CD4-positive, alpha-beta T cell treated with Interleukin-21 for 1 hour (primary cell): ENCODE results near the gene RAPGEF2.

Experiments used
- DNase-seq: peaks from one replicate; pipeline ENCODE4 v3.0.0-alpha.2; 2020

Gene RAPGEF2

DNA sequence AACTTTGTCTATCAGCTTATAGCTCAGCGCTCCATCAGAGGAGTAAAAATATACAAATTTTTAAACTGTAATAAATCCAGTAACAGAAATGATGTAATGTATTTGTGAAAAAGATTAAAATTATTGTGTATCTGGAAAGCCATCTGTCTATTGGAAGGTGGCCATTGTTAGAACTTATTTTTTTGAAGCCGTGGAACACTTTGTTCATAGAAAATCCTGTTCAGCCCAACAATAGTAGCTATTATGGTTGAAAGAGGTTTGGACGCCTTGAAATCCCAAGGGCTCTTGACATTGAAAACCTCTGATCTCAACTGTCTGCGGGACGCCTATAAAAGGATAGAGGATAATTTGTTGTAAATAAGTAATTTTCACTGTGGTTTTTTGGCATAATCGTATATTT, 98.3 kb downstream of the RAPGEF2 start:
- DNase-seq, result no peak

DNA sequence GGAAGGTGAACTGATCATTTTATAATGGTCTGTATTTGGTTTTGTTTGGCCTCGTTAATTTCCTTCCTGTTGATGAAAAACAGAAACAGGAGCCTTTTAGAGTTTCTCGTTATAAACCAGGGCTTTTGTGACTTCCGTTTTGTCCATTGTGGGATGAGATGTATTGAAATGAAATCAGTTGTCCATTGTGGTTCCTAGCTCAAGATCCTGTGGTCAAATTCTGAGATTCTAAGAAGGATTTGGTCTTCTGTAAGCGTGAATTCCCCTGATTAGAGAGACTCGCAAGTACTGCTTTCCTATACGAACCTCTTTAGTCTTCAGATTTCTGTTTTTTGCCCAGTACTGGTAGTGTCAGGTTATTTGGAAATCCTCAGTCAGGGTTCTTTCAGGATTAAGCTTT, 101.7 kb downstream of the RAPGEF2 start:
- DNase-seq, result no peak

DNA sequence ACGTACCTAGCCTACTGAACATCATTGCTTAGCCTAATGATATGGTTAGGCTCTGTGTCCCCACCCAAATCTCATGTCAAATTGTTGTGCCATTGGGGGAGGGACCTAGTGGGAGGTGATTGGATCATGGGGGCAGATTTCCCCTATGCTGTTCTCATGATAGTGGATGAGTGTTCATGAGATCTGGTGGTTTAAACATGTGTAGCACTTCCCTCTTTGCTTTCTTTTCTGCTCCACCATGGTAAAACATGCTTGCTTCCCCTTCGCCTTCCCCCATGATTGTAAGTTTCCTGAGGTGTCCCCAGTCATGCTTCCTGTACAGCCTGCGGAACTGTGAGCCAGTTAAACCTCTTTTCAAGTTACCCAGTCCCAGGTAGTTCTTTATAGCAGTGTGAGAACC, 102.6 kb downstream of the RAPGEF2 start:
- no peak for DNase-seq

DNA sequence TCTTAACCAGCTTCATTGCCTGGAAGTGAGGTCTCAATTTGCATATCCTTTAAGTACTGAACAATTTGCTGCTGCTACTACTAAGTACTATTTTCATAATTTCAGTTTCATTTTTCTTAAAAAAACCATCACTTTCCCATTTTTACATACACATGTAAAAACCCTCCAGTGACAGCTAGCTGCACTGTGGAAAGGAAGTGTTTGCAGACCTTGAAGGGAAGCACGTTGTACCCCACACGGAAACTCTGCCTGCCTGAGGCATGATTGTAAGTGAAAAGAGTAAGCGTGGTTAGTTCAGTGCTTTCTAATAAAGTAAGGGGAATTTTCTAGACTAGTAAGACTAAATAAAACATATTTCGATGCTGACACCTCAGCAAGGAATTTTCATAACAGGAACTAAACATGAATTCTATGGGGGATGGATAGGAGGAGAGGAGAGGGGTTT, 103.6 kb downstream of the RAPGEF2 start:
- peak; percentile 8 for DNase-seq

DNA sequence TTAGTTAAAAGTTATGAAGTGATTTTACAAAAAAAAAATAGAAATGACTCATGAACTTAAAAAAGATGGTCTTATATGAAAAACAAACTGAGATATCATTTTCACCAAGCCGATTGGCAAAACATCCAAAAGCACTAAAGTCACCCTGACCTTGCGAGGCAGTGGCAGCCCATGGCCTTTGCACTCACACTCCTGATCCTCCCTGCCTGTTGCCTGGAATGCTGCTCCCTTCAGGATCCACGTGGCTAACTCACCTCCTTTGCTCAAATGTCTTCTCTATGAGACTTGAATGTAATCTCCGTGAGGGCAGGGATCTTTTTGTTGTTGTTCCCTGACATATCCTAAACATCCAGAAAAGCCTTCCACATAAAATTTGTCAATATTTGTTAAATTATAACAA, 106.4 kb downstream of the RAPGEF2 start:
- no peak for DNase-seq

DNA sequence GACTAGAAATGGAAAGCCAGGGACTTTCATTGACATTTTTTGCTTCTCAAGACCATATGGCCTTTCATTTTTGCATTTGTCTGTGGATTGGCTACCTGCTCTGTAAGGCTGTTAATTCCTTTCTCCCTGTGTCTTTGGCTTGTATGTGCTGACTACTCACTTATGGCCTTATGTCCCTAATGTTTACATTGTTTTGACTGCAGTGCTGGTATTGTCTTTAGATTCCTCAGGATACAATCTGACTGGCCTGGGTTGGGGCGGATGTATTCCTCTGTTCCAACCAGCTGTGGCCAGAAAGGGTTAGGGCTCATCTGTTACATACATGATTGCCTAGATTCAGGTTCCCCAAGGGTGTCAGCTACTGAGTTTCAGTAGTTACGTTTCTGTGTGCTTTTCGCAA, 108.1 kb downstream of the RAPGEF2 start:
- DNase-seq, result no peak

DNA sequence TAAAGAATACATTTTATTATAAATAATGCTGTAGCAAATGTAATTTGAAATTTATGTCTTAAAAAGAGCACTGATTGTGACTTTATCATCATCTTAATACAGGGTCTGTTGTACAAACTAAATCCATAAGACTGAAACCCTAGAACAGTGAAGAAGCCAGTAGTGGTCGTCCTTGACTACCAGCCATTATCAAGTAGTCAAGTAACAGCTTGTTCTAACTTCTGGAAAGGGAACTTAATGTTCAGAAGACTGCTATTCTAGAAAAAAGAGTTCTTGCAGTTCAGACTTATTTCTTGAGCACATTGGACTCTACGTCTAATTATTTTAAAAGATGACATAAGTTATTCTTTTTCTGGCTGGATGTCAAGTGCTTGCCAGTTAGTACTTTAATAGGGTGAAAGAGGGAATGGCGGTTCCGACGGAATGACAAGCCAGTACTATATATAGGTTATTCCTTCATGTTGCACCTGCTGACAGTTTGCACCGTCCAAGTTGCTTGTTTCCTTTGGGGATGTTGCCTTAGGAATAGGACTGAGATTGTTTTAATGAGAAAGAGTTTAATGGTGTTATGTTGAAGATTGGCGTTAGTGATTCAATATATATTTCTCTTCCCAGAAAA, 109.9 kb downstream of the RAPGEF2 start:
- no peak for DNase-seq

DNA sequence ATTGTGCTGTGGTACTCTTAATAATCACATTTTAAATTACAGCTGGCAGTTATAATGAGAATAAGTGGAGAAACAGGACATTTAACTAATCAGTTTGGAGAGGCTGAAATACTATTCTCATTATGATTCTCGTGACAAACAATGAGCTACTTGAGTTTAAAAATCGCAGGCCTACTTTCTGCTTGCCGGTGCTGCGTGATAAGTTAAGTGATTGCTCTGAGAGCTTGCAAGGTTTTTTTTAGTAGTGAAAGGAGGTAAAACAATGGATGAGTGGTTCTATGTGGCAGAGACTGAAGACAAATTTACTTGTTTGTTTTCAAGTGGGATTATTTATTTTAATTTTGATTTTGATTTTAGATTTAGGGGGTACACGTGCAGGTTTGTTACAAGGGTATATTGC, 114.0 kb downstream of the RAPGEF2 start:
- no peak for DNase-seq

DNA sequence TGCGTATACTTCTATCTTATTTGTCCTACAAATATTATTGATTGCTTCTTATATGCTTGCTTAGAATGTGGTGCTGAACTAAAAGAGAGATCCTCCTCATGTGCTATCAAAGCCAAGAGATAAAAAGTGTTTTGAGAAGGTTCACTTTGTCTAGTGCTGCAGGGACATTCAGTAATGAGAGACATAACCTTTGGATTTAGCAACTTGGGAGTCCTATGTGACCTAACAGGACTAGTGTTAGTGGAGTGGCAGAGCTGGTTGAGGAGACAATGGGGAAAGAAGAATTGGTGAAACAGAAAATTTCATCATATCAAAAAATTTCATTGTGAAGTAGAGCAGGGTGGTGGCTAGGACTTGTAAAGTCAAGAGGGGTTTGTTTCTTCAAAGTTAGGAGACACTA, 117.0 kb downstream of the RAPGEF2 start:
- DNase-seq, result no peak

DNA sequence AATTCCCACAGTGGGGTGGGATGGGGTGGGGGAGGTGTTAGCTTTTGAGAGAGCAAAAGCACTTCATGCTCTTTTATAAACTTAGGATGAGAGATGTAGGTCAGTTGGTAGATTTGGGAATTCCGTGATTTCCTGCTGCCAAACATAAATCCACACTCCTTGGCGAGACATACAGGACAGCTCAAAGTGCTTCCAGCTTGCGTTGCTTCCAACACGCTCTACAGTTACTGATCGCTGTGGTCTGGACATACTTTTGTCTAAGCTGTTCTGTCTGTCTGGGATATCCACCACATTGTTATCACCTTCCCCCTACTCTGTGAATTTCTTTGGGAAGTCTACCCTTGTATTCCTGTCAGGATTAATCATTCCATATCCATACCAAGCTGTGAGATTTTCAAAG, 117.5 kb downstream of the RAPGEF2 start:
- DNase-seq, result no peak

DNA sequence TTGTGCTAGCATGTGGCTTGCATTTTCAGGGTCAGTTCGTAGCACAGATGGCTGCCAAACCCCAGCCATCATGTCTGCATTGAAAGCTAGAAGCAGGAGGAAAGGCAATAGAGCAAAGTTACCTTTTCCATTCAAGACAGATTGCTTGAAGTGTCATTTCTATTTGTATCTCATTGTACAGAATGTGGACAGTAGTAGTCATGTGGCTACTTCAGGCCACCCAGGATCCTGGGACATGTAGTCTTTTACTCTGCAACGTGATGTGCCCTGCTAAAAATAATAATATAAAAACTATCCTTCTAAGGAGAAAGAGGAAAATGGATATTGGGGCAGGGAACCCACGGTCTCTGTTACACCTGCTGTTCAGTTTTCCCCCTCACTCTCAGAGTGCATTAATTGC, 118.4 kb downstream of the RAPGEF2 start:
- DNase-seq, result no peak

DNA sequence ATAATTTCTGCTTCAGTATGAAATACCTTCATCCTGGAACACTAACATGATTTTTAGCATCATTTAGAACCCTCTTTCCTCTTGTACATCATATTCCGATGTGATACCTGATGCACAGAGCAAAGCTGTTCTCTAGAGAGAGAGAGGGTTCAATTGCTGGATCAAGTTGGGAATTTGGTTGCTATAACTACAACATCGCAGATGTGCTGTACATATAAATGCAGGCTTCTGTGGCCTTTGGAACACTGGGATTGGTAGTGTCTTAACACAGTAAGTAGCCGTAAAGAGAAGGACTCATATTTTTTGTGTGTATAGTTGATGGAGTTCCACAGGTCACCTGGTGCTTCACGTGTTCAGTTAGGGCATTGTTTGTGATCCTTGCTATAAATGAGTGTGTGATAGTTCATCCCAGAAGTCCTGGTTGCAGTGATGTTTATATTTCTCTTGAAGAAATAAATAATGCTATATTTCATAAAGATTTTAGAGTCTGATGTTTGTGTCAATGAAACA, 119.2 kb downstream of the RAPGEF2 start:
- DNase-seq, result no peak

DNA sequence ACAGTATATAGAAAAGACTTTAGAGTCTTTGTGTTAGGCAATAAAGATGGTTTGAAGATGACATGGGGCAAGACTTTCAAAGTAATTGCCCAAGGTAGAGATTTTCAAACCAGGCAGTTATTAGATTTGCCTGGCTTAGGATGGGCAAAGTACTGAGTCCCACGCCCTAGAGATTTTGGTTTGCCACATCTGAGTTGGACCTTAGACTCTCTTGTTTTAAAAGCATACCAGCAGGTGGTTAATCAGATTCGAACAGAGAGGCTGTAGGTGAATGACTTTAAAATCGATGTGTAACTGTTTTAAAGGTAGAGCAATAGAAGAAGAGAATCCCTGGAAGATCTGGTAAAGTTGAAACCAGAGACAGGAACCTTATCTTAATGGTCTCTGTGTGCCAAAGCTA, 121.5 kb downstream of the RAPGEF2 start:
- no peak for DNase-seq

DNA sequence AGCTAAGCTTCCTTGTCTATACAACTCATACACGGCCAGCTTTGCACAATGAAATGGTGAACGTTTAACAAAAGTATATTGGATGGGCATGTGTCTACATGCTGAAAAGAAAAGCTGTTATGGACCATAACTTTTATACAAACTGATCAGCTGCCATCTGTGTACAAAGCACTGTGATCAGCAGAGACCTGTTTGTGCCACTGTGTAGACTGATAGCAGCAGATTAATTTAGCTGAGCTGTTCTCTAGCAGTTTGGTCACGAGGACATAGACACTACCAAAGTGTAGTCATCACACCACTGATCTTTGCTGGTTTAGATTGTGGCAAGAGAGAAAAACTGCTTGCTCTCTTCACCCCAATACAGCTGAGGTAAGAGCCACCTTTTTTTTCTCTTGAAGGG, 124.5 kb downstream of the RAPGEF2 start:
- no peak for DNase-seq

DNA sequence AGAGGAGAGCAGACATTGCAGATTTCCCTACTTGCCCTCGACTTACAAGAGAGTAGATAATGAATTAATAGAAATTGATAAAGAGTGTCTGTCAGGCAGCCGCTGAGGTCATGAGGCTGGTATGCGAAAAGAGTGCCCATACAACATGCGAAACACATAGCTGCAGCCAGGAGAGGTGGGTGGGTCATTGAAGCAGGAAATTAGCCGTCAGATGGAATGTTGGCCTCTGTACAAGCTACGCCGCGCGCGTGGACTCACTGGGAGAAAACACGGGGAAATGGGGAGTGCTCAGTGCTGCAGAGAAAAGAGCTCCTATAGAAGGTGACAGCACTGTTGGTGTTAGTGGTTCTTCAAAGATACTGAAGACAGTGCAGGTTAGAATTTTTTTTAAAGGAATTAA, 125.1 kb downstream of the RAPGEF2 start:
- DNase-seq, result no peak

DNA sequence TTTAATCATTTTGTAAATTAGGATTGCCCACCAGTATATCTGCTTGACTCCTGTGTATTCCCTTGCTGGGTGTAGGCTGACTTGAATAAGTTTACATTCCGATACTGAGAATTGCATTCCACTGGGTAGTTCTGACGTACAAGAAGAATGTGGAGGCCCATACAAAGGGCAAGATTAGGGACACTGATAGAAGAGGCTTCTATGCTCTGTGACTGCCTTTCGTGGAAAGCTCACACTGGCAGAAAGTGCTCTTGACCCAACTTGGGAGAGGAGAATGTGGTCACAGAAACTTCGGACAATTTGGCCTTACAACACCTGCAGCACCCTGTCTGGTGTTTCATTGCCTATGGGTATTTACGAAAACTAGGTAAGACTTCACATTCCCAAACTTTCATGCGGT, 126.3 kb downstream of the RAPGEF2 start:
- DNase-seq, result no peak

DNA sequence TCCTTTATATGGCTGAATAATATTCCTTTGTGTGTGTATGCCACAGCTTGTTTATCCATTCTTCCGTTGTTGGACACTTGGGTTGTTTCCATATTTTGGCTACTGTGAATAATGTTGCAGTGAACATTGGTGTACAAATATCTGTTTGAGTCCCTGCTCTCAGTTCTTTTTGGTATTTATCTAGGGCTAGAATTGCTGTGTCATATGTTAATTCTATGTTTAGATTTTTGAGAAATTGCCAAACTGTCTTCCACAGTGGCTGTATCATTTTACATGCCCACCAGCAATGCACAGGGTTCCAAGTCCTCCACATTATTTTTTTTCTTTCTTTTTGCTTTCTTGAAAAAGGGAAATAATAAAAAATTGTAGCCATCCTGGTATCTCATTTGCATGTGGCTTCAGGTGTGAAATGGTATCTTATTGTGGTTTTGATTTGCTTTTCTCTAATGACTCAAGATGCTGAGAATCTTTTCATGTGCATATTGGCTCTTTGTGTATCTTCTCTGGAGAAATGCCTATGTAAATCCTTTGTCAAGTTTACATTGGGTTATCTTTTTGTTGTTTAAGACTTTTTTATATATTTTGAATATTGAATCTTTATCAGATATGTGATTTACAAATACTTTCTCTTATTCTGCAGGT, 129.7 kb downstream of the RAPGEF2 start:
- peak; percentile 4 for DNase-seq

DNA sequence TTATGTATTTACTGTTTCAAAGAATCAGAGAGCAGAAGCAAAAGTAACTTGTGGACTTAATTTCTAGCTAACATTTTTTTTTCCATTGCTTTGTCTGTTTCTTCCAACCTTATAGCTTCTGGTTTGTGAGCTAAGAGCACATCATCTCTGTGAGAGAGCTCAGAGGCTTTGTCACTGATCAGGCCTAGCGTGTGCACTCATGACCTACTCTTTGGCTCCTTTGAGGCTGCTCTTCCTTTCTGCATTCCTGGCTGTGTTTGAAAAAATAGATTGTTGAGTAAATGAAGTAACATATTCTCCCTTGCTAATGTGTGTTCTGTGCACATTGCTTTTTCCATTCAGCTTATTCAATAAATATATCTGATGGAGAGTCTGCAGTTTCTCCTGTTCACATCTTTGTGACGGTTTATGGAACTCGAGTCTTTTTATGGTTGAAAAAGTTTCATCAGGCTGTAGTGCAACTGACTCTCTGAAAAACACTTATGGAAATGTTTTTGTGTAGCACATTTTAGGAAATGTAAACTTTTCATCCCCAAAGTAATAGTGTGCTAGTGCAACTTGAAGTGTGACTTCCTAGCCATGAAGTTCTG, 133.0 kb downstream of the RAPGEF2 start:
- no peak for DNase-seq

DNA sequence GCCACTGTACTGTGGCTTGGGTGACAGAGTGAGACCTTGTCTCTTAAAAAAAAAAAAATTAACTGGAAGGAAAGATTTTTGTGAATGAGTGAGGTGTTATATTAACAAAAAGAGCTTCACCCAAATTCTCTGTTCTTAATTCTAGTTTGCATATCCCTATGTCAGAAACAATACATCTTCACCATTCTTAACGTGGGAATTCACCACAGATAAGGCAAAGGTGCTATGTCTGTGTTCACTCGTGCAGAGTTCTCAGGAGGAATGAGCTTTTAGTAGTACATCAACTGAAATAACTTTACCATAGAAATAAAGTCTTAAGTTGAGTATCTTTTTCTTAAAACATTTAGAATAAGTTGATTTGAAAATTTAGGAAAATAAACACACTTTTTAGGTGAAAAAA, 135.1 kb downstream of the RAPGEF2 start:
- DNase-seq, result no peak

DNA sequence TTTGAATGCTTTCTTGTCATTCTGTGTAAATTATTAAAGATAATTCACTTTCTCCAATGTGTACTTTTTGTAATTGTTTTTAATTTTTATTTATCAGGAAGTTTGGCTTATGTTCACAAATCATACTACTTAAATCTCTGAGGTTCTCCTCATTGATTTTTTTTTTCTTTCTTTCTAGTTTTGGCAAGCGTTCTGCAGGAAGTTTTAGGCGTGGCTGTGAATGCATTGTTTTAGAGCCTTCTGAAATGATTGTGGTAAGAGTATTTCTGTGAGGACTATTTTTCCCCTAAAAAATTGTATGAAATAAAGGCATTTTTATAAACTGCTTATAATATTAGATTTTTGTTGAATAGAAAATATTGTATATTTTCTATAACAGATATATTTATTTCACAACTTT, 135.8 kb downstream of the RAPGEF2 start:
- DNase-seq, result no peak

DNA sequence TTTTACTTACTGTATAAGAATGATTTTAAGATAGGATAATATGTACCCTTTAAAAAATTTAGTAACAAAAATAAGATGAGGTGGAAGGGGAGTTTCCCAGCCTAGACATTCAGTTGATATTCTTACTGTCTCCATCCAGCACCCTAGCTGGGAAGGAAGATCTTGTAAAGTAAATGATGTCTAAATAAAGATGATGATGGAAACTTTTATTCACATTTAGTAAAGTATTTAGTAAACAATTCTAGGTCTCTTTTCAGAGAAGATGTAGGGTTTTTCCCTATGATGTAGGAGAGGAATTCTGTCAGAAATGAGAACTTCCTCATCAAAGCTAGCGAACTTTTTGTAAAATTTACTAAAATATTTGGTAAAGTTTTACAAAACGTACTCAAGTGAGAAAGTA, 136.8 kb downstream of the RAPGEF2 start:
- no peak for DNase-seq

DNA sequence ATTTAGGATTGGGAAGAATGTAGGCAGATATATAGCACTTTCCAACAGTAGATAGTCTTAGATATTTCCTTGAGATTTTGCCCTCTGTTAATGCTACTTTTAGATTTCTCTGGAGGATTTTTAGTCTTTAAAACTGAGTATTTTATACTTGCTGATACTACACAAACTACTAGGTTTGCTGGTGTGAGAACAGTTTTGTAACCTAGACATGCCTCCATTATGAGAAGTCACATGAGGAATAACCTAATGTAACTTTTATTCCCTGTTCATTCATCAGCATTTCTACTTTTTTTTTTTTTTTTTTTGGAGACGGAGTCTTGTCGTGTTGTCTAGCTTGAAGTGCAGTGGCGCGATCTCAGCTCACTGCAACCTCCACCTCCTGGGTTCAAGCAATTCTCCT, 137.2 kb downstream of the RAPGEF2 start:
- no peak for DNase-seq

DNA sequence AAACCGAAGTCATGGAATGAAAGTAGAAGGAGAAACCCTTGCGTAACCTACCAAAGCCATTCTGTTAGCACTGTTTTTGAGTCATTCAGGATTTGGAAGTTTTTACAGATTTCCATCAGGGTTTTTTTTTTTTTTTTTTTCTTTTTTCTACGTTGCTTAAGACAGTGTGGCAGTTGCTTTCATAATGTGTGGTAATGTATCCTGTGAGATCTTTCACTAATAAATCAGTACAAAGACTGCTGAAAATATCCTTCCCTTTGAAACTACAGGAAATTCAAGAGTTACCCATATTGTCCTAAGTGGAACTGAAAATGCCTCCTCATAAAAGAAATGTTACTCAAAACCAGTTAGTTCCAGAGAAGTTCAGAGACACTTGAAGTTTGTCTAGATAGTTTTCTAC, 137.8 kb downstream of the RAPGEF2 start:
- DNase-seq, result no peak

DNA sequence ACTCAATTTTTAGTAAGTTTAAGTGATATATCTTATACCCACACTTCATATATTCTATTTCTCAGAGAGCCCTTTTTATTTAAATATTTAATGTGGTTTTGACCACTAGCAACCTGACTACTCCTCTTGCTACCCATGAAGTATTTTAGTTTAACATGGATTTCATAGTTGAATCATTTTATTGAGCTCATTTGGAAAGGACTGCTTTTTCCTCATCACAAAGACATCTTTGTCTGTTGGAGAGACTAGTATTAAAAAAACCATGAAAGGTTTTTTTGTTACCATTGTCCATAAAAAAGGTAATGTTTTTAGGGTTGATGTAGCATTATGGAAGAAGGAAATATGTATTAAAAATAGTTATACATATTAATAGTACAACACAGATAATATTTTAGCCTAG, 139.5 kb downstream of the RAPGEF2 start:
- no peak for DNase-seq
